Measurements from ENCODE around the gene ZNF385D. TPM values are rescaled to one million over a fixed set of nuclear protein-coding genes. Genes with fewer than 3 reads are reported as not detected.

The ZNF385D gene
- total RNA-seq, 1 donor from 2014 or later = not detected

DNA sequence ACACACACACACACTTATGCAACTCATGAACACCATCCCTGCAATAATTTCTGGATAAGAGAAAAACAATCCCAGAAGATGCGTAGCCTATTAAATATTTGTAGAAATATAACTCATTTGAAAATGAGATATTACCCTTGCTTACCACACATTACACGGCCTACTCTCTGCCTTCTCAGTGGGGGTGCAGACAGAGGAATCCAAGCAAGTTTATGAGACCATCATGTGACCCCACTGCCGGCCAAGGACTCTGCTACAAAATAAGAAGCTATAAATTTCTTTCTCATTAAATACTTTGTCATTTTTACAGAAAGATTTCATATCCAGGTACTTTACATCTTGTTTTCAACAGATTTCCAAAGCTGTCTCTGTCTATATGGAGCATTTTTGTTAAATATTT, 286.3 kb downstream of the ZNF385D start:
- TF ChIP-seq CTCF (IDR thresholded peaks at IDR 0.05) = no peak
- no peaks in the 10 kb centered on the region for H3K4me1 Mint-ChIP-seq
- peaks cover 6% of the 10 kb centered on the region for H3K9me3 Mint-ChIP-seq
- no peak for ATAC-seq (ENCODE audit: low read depth)
- no peaks in the 10 kb centered on the region for H3K27me3 Mint-ChIP-seq
- ChIA-PET POLR2A (no interaction called here), CTCF (no interaction called here)
- H3K27ac Mint-ChIP-seq = no peak overlapping the region
- intact Hi-C loops (cut with micrococcal nuclease) = no loop called here
- no peaks in the 10 kb centered on the region for H3K36me3 Mint-ChIP-seq (ENCODE audit: low read depth)
- DNase-seq = no peak
- no peak overlapping the region for H3K4me3 Mint-ChIP-seq

- Mint-ChIP-seq H3K27me3 (no peaks in the 10 kb centered on the region), H3K4me1 (no peaks in the 10 kb centered on the region), H3K36me3 (ENCODE audit: low read depth) (no peaks in the 10 kb centered on the region), H3K27ac (no peak overlapping the region), H3K4me3 (no peak overlapping the region), H3K9me3 (peaks cover 4% of the 10 kb centered on the region)
- intact Hi-C loops (cut with micrococcal nuclease) = no loop called here
- POLR2A ChIA-PET = no interaction called here
- CTCF ChIA-PET = no interaction called here
- ATAC-seq (ENCODE audit: low read depth) = no peak
- no peak for TF ChIP-seq CTCF (IDR thresholded peaks at IDR 0.05)
- no peak for DNase-seq
Observed at GRCh38 chr3:21463319-21463718, 287.7 kb downstream of the ZNF385D start.

- no peak overlapping the region for H3K4me3 Mint-ChIP-seq
- intact Hi-C loops (cut with micrococcal nuclease) = no loop called here
- POLR2A ChIA-PET = no interaction called here
- CTCF ChIA-PET = no interaction called here
- H3K9me3 Mint-ChIP-seq = peaks cover 5% of the 10 kb centered on the region
- no peak for TF ChIP-seq CTCF (IDR thresholded peaks at IDR 0.05)
- H3K4me1 Mint-ChIP-seq = no peaks in the 10 kb centered on the region
- no peak for DNase-seq
- H3K36me3 Mint-ChIP-seq (ENCODE audit: low read depth) = no peaks in the 10 kb centered on the region
- H3K27me3 Mint-ChIP-seq = no peaks in the 10 kb centered on the region
- ATAC-seq (ENCODE audit: low read depth) = no peak
- no peak overlapping the region for H3K27ac Mint-ChIP-seq
Observed at GRCh38 chr3:21462141-21462540, 288.9 kb downstream of the ZNF385D start.

GRCh38 chr3:21457084-21457483, 293.9 kb downstream of the ZNF385D start:
- intact Hi-C loops (cut with micrococcal nuclease) = no loop called here
- CTCF ChIA-PET = no interaction called here
- POLR2A ChIA-PET = no interaction called here
- no peaks in the 10 kb centered on the region for H3K36me3 Mint-ChIP-seq (ENCODE audit: low read depth)
- H3K27me3 Mint-ChIP-seq = no peaks in the 10 kb centered on the region
- no peak for DNase-seq
- no peak for ATAC-seq (ENCODE audit: low read depth)
- no peak overlapping the region for H3K4me3 Mint-ChIP-seq
- no peak overlapping the region for H3K27ac Mint-ChIP-seq
- peaks cover 13% of the 10 kb centered on the region for H3K9me3 Mint-ChIP-seq
- H3K4me1 Mint-ChIP-seq = no peaks in the 10 kb centered on the region
- TF ChIP-seq CTCF (IDR thresholded peaks at IDR 0.05) = no peak

- DNase-seq (no peak), ATAC-seq (ENCODE audit: low read depth) (no peak)
- ChIA-PET POLR2A (no interaction called here), CTCF (no interaction called here)
- Mint-ChIP-seq H3K4me3 (no peak overlapping the region), H3K27me3 (no peaks in the 10 kb centered on the region), H3K9me3 (peaks cover 7% of the 10 kb centered on the region), H3K36me3 (ENCODE audit: low read depth) (no peaks in the 10 kb centered on the region), H3K27ac (no peak overlapping the region), H3K4me1 (no peaks in the 10 kb centered on the region)
- intact Hi-C loops (cut with micrococcal nuclease) = no loop called here
- no peak for TF ChIP-seq CTCF (IDR thresholded peaks at IDR 0.05)
Observed at GRCh38 chr3:21449738-21450137, 301.3 kb downstream of the ZNF385D start.

All from activated B cell treated with CpG ODN at 0.5 μM for 24 hours (primary cell).